IPS-NIHi7 (cell line): Measurements from ENCODE around the gene KLC1.
A peak's percentile ranks its signal among the peaks of the same experiment; 100 is the strongest.
"Not testable (repeated sequence)": the region's sequence is repeated elsewhere in the genome, so short reads cannot be mapped to it uniquely, and the experiment has no call there.

Experiments used
- DNase-seq: peaks from one replicate; pipeline ENCODE4 v3.0.0; 2012; ENCODE audit warnings: mixed read lengths; ENCODE audit errors: extremely low spot score

KLC1 gene

DNA sequence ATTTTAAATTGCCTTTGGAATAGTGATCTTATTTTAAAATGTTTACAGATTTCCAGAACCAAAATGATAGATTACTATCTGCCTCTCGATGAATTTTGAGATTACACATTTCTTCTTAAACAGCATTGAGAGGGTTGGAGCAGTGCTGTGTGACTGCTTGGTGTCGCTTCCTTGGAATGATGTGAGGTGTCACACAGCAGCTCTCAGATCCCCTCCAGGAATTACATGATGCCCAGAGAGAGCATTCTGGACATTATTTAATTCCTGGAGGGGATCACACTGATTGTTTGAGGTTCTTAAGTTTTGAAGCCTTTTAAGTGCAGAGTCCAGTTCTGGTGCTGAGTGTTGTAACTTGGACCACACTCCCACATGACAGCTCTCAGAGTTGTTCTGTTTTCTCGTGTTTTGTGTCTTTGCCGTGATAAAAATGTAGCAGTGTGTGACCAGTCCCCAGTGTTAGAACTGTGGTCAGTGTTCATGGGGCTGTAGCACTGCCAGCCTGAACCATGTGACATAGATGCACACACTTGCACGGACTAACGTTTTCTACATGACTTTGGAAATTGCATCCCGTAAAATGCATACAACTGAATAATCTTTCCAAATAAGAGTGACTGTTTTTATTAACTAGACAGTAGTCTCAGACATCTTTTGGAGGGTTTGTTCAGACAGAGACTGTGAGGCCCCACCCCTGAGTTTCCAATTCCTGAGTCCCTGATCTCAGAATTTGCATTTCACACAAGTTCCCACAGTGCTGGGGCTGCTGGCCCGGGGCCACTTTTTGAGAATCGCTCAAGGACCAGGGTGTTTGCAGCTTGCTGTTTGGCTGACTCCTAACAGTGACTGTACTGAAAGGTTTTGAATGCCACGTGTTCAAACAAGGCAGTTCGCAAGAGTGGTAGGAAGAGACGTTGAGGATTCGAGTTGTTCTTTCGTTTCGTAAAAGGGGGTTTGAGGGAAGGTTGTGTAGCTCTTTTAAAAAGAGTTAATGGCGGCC, 60.2 kb downstream of the KLC1 start:
- no peak for DNase-seq

GRCh38 chr14:103690332-103690731, 61.3 kb downstream of the KLC1 start:
- DNase-seq = no peak

- DNase-seq = not testable (repeated sequence)
Measured at GRCh38 chr14:103691655-103692054, 62.6 kb downstream of the KLC1 start.

DNA sequence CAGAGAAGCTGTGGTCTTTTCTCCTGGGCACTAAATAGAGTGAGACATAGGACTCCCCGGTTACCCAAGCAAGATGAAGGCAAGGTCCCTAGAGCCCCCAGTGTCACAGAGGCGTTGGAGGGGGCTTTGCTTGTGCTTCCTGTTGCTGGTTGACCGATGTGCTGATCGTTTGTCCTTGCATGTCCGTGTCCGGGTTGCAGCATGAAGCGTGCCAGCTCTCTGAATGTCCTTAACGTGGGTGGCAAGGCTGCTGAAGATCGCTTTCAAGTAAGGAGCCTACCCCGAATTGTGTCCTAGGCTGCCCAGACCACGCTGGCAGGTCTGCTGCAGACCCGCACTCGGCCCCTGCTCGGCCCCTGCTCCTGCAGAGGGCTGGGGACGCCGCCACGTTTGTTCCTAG, 63.1 kb downstream of the KLC1 start:
- DNase-seq = no peak

- DNase-seq = no peak
Measured at GRCh38 chr14:103692871-103693270, 63.9 kb downstream of the KLC1 start.

DNA sequence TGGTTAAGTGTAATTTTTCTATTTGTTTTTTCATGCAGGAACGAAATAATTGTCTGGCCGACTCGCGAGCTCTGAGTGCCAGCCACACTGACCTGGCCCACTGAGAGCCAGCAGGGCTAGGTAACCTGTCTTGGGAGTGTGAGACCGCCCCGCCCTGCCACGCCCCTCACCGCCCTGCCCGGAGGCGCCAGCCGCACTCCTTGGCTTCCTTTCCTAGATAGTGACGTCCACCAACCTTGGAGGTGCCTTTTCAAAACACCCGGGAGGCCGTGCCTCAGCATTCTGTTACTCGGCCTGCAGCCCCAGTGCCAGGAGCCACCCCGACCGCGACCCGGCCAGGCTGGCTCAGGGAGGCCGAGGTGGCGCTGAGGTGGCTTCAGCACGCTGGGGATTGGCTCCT, 64.5 kb downstream of the KLC1 start:
- no peak for DNase-seq

GRCh38 chr14:103694572-103695026, 65.6 kb downstream of the KLC1 start:
- DNase-seq = peak; percentile 45

DNA sequence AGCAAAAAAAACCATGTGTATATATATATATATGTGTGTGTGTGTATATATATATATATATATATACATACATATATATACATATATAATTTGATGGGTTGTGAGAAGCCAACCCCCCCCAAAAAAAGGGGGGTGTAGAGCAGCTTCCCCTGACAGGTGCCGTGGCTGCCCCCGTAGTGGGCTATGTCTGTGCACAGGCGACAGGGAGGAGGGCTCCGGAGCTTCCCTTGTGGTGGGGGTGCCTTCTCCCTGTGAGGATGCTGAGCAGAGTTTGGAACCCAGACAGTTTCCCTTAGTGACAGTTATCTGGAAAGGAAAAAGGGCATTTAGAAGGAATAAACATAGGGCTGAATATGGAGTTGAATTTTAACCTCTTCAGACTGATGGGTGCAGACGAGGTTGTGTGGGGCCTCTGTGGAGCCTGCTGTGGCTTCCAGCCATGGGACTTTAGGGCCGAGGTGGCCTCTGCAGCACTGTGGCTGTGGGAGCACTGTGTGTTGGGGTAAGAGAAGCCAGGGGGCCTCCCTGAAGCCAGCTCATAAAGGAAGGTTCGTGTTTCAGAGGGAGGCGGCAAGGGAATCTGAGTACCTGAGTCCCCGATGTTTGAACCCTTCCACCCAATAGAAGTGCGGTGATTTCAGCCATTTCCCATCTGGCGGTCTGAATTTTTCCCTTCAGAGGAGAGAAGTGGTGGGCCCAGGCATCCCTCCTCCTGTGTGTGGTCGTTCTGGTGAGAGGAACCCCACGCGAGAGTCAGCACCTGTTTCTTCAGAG, 66.5 kb downstream of the KLC1 start:
- no peak for DNase-seq

DNA sequence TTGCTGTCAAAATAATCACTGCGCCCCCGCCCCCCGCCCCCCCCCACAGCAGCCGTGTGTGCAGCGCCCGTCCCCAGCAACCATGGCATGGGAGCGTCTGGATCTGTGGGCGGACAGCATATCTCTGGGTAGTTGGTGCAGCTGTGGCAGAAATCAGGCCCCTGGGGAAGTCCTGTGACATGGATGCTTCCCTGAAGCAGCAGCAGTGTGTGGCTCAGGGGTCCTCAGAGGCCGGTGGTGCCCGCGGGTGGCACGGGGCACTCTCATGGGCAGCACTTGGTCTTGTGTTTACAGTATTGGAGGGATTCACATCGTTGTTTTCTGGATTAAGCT, 67.0 kb downstream of the KLC1 start:
- DNase-seq = no peak

GRCh38 chr14:103696466-103697071, 67.6 kb downstream of the KLC1 start:
- peak; percentile 35 for DNase-seq

- no peak for DNase-seq
Measured at GRCh38 chr14:103697206-103697602, 68.2 kb downstream of the KLC1 start.

DNA sequence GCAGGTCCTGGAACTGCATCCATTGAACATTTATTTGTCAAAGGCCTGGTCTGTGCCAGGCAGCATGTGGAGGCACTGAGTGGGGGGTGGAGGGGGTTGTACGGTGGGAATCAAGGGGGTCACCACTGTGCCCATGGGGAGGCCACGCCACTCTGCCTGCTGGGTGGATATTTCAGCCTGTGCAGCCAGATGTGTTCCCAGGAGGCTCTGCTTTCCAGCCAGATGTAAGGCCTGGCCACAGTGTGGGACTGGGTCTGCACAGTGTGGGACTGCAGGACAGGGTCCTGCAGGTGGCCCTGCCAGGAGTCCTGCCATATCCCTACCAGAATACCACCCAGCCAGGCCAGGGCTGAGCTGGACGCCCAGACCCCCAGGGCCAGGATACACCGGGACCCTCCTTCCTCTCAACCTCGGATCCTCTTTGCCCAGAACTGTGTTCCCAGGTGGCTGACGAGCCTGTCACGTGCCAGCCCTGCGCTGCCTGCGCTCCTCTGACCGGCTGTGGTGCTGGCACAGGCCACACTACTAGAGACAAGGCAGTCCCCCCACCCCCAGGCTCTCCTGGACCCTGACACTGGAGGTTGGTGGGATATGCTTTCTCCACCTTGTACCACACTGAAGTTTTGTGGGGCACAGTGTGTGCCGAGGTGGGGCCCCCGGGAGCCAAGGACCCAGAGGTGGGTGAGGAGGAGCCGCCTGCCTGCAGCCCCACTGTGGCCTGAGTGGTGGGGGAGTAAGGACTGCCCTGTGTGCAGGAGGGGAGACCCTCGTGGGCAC, 68.8 kb downstream of the KLC1 start:
- DNase-seq = no peak

DNA sequence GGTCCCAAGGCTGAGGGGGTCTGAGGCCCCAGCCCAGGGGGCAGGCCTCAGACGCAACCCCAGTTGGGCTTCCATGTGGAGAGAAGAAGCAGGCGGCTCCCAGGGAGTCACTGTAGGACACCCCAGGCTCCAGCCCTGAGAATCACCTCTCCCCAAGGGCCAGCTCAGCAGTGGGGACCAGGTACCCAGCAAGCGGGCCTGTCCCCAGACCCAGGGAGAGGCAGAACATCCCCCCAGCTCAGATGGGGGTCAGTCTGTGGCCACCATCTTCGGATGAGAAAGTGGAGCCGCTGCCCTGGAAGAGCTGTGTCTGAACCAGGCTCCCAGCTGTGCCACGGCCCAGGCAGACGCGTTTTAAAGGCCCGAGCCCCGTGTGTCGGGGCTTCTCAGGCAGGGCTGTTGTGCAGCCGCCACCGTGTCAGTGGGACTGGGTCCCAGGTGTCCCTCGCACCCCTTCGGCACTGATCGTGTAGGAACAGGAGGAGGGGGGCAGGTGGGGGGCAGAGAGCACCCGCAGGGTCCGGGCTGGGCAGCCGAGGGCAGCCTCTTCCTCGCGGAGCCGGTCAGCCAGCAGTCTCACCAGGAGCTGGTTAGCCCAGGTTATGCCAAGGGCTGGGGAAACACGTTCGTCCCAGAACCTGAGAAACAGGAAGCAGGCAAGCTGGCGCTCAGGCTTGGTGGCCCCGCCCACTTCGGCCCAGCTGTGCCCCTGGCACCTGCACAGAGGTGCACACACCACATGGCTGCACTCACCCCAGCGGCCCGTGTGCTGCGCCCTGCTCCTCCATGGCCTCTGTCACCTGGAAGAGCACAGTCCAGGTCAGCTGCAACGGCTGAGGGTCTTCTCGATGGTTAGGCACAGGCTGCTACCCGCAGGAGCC, 69.6 kb downstream of the KLC1 start:
- no peak for DNase-seq

- no peak for DNase-seq
Measured at GRCh38 chr14:103699261-103699661, 70.2 kb downstream of the KLC1 start.

GRCh38 chr14:103699901-103700752, 71.1 kb downstream of the KLC1 start:
- DNase-seq = no peak

GRCh38 chr14:103700753-103701490, 71.9 kb downstream of the KLC1 start:
- no peak for DNase-seq

DNA sequence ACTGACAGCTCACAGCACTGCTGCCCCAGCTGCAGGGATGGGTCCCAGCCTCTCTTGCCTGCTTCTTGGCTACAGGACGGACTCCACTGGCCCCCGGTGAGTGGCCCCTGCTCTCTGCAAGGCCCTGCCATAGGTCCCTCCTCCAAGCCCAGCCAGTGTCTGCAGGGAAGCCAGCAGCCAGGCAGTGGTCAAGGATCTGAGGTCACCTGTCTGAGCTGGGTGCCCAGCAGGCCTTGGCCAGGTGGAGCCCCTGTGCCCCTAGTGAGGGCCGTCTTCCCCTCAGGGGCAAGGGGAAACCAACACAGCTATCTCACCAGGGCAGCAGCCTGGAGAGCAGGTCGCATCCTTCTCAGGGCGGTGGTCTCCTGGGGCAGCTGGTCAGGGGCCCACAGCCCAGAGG, 73.1 kb downstream of the KLC1 start:
- no peak for DNase-seq

DNA sequence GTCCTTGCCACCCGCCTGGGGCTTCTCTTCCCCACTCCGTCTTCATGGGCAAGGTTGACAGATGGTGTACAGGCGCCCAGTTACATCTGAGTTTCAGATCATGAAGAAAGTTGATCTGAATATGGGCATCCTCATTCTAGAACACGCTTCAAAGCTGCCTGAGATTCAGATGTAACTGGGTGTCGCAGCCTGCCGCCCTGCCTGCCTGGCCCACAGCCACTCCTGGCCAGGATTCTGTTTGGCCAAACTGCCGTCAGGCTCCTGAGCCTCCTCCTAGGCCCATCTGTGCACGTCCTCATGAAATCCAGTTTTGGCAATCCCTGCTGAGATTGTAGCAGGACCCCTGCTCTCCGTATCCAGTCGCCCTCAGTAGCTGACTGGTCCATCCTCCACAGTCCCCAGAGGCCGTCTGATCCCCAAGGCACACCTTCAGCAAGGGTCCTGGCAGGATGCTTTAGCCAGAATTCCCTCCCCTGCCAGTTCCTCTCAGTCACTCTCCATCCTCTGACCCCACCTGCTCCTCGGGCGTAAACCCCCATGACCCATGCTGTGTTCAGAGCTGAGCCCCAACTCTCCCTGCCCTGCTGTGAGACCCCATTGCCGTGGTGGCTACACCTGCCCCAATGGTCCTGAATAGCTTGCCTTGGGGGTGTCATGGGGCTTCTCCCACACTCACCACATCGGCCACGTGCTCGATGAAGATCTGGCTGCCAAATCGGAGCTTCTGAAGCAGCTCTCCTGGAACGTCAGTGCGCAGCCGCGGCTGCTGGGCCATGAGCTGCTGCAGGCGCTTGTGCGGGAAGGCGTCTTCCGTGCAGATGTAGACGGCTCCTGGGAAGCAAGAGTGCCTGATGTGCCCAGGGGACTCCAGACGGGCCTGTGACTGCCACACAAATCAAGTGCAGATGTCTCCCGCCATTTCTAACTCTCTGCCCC, 73.8 kb downstream of the KLC1 start:
- no peak for DNase-seq
